ENCODE data around the gene AASS.

Gene AASS

GRCh38 chr7:122055073-122055472, 89.0 kb downstream of the AASS start:
- no peak for DNase-seq (ENCODE audit: extremely low read depth, low read depth)
- no peak for TF ChIP-seq CTCF (IDR thresholded peaks at IDR 0.05; ENCODE audit: low read depth, low read length)

GRCh38 chr7:122054393-122054792, 89.7 kb downstream of the AASS start:
- TF ChIP-seq CTCF (IDR thresholded peaks at IDR 0.05; ENCODE audit: low read depth, low read length): no peak
- DNase-seq (ENCODE audit: extremely low read depth, low read depth): no peak

- TF ChIP-seq CTCF (IDR thresholded peaks at IDR 0.05; ENCODE audit: low read depth, low read length): no peak
- no peak for DNase-seq (ENCODE audit: extremely low read depth, low read depth)
These were observed 97.6 kb downstream of the AASS start for GRCh38 chr7:122046402-122046801.

- TF ChIP-seq CTCF (IDR thresholded peaks at IDR 0.05; ENCODE audit: low read depth, low read length): no peak
- no peak for DNase-seq (ENCODE audit: extremely low read depth, low read depth)
These were observed 103.9 kb downstream of the AASS start for GRCh38 chr7:122040147-122040546.

GRCh38 chr7:122038904-122039303, 105.1 kb downstream of the AASS start:
- no peak for TF ChIP-seq CTCF (IDR thresholded peaks at IDR 0.05; ENCODE audit: low read depth, low read length)
- no peak for DNase-seq (ENCODE audit: extremely low read depth, low read depth)

- no peak for TF ChIP-seq CTCF (IDR thresholded peaks at IDR 0.05; ENCODE audit: low read depth, low read length)
- no peak for DNase-seq (ENCODE audit: extremely low read depth, low read depth)
These were observed 105.9 kb downstream of the AASS start for GRCh38 chr7:122038134-122038533.

GRCh38 chr7:122035876-122036275, 108.2 kb downstream of the AASS start:
- TF ChIP-seq CTCF (IDR thresholded peaks at IDR 0.05; ENCODE audit: low read depth, low read length): no peak
- no peak for DNase-seq (ENCODE audit: extremely low read depth, low read depth)

All from AG09319 (cell line).